CD14-positive monocyte (primary cell): ENCODE data around the gene SPRED2. TPM values are rescaled to one million over a fixed set of nuclear protein-coding genes. Genes with fewer than 3 reads are reported as not detected.

Experiments
- DNase-seq, 3 donors: peaks; one replicate each; pipeline ENCODE4 v3.0.0-alpha.2; 2011 to 2022
- H2AFZ ChIP-seq: 2 replicates; pipeline ENCODE4 v1.6.0; 2012; ENCODE audit warnings: mild to moderate bottlenecking, low read depth, low read length, inconsistent platforms; ENCODE audit not compliant: insufficient read depth, poor library complexity, severe bottlenecking
- H3K27ac ChIP-seq, 2 donors: 1 replicate in 1 of 2; 2 replicates in 1 of 2; pipeline ENCODE4 v1.5.1; 2012 to 2013; ENCODE audit warnings: low read length in 2 of 2, control low read depth in 1 of 2, inconsistent platforms in 1 of 2, low read depth in 1 of 2, mild to moderate bottlenecking in 1 of 2
- H3K27me3 ChIP-seq, 2 donors: one replicate each; pipeline versions ENCODE4 v1.6.0 to v1.6.1; 2011 to 2013; ENCODE audit warnings: low read length in 2 of 2; ENCODE audit not compliant: control insufficient read depth in 2 of 2, insufficient read depth in 2 of 2
- H3K36me3 ChIP-seq, 2 donors: replicated peaks in 1 of 2; 1 replicate in 1 of 2; 2 replicates in 1 of 2; pipeline versions ENCODE4 v1.5.1 to v1.6.1; 2012 to 2013; ENCODE audit warnings: low read length in 2 of 2, control low read depth in 1 of 2, inconsistent platforms in 1 of 2, mild to moderate bottlenecking in 1 of 2; ENCODE audit not compliant: insufficient read depth in 2 of 2, control insufficient read depth in 1 of 2
- H3K4me1 ChIP-seq, 2 donors: 1 replicate in 1 of 2; 2 replicates in 1 of 2; pipeline versions ENCODE4 v1.5.1 to v1.6.1; 2012 to 2013; ENCODE audit warnings: low read length in 2 of 2, control low read depth in 1 of 2, inconsistent platforms in 1 of 2, mild to moderate bottlenecking in 1 of 2, moderate library complexity in 1 of 2; ENCODE audit not compliant: insufficient read depth in 2 of 2, control insufficient read depth in 1 of 2
- H3K4me2 ChIP-seq: replicated peaks from 2 replicates; pipeline ENCODE3; 2012; ENCODE audit warnings: low read length, moderate library complexity, mild to moderate bottlenecking; ENCODE audit not compliant: poor library complexity, severe bottlenecking; ENCODE audit errors: extremely low read depth
- H3K4me3 ChIP-seq, 3 experiments: fragments of 200-600 bp in 1 of 3; sonication (generic) in 1 of 3; replicated peaks in 1 of 3; 1 replicate in 2 of 3; 2 replicates in 1 of 3; pipeline ENCODE4 v1.5.1; 2011 to 2013; ENCODE audit warnings: low read length in 3 of 3, mild to moderate bottlenecking in 3 of 3, control low read depth in 2 of 3, low read depth in 2 of 3, inconsistent platforms in 1 of 3, moderate library complexity in 1 of 3
- H3K79me2 ChIP-seq: 2 replicates; pipeline ENCODE4 v1.6.0; 2012; ENCODE audit warnings: mild to moderate bottlenecking, control low read depth, inconsistent platforms, low read length, moderate library complexity; ENCODE audit not compliant: insufficient read depth
- H3K9ac ChIP-seq: 2 replicates; pipeline ENCODE4 v1.6.0; 2017; ENCODE audit warnings: low read length, mild to moderate bottlenecking; ENCODE audit not compliant: insufficient read depth, poor library complexity, severe bottlenecking
- H3K9me3 ChIP-seq, 2 donors: replicated peaks in 1 of 2; 1 replicate in 1 of 2; 2 replicates in 1 of 2; pipeline versions ENCODE4 v1.5.1 to v1.6.1; 2012 to 2013; ENCODE audit warnings: low read length in 2 of 2, control low read depth in 1 of 2; ENCODE audit not compliant: control insufficient read depth in 1 of 2, insufficient read depth in 1 of 2
- H4K20me1 ChIP-seq: 2 replicates; pipeline ENCODE4 v1.6.0; 2012; ENCODE audit warnings: mild to moderate bottlenecking, low read length, control low read depth, moderate library complexity; ENCODE audit not compliant: insufficient read depth
- H3K27ac Mint-ChIP-seq, 7 donors: one replicate each; pipeline ENCODE4 v1.8.0; 2020; ENCODE audit warnings: mild to moderate bottlenecking in 7 of 7, mixed read lengths in 7 of 7, moderate library complexity in 6 of 7, inconsistent platforms in 2 of 7
- H3K27me3 Mint-ChIP-seq, 3 donors: one replicate each; pipeline ENCODE4 v1.8.0; 2021 to 2022; ENCODE audit warnings: low read depth in 3 of 3, mild to moderate bottlenecking in 3 of 3, mixed read lengths in 3 of 3, moderate library complexity in 3 of 3, inconsistent platforms in 1 of 3
- H3K36me3 Mint-ChIP-seq, 2 donors: one replicate each; pipeline ENCODE4 v1.8.0; 2020; ENCODE audit warnings: mixed read lengths in 2 of 2, inconsistent platforms in 1 of 2, mild to moderate bottlenecking in 1 of 2
- H3K4me1 Mint-ChIP-seq: one replicate; pipeline ENCODE4 v1.8.0; 2020; ENCODE audit warnings: mild to moderate bottlenecking, mixed read lengths
- H3K4me3 Mint-ChIP-seq, 2 donors: one replicate each; pipeline ENCODE4 v1.8.0; 2020; ENCODE audit warnings: mild to moderate bottlenecking in 2 of 2, mixed read lengths in 2 of 2, moderate library complexity in 1 of 2
- H3K9me3 Mint-ChIP-seq, 7 donors: one replicate each; pipeline ENCODE4 v1.8.0; 2020 to 2022; ENCODE audit warnings: mixed read lengths in 7 of 7, mild to moderate bottlenecking in 6 of 7, moderate library complexity in 6 of 7, inconsistent platforms in 2 of 7
- CTCF ChIP-seq: fragments of 200-600 bp; IDR thresholded peaks from one replicate; pipeline ENCODE4 v1.8.0; 2022; ENCODE audit warnings: antibody characterized with exemption, mild to moderate bottlenecking
- WGBS: methylation state at CpG from one replicate; pipeline ENCODE4 v1.1.5; 2013; ENCODE audit warnings: missing lambda C conversion rate; ENCODE audit not compliant: insufficient coverage; 5-methylcytosine and 5-hydroxymethylcytosine counted together
- intact Hi-C, 2 donors: fragments of 100-400 bp; cut with micrococcal nuclease; formaldehyde crosslinking; loops; one replicate each; pipeline versions ENCODE4 v1.15.0 to v1.15.1; 2023
- polyA plus RNA-seq, 3 donors: library from polyadenylated mRNA; depleted of rRNA in 1 of 3; unstranded in 2 of 3; stranded (reverse) in 1 of 3; fragments of 300-500 nt in 2 of 3; fragments of >200 nt in 1 of 3; fragmentation: Illumina TruSeq in 2 of 3; gene quantifications; 1 replicate in 2 of 3; 2 replicates in 1 of 3; pipeline ENCODE4 v1.2.3, GENCODE V29; 2012 to 2021

The SPRED2 gene
- polyA plus RNA-seq, 3 donors = 0.20 to 2.0 (median 0.33) TPM

- Mint-ChIP-seq H3K27ac (no peak overlapping the region), H3K4me1 (no peaks in the 10 kb centered on the region), H3K4me3 (no peak overlapping the region), H3K36me3 (no peaks in the 10 kb centered on the region), H3K27me3 (peaks cover 4 to 7% (median 6%) of the 10 kb centered on the region in 3 donors), H3K9me3 (peaks cover 0 to 5% (median 0%) of the 10 kb centered on the region in 7 donors)
- intact Hi-C loops = no loop called here
- Histone ChIP-seq H3K27ac (no peak overlapping the region), H3K9me3 (no peaks in the 10 kb centered on the region), H2AFZ (no peak overlapping the region), H3K4me2 (no peak overlapping the region), H3K4me3 (no peak overlapping the region), H3K4me1 (no peaks in the 10 kb centered on the region), H3K9ac (no peak overlapping the region), H3K79me2 (no peaks in the 10 kb centered on the region), H3K36me3 (no peaks in the 10 kb centered on the region), H3K27me3 (peaks cover 0 to 2% of the 10 kb centered on the region in 2 donors), H4K20me1 (no peaks in the 10 kb centered on the region)
- 100% methylated on average over 1 of the region's 2 CpGs for WGBS
- DNase-seq = no peak
- no peak for TF ChIP-seq CTCF
These were observed 24.5 kb upstream of the SPRED2 start for GRCh38 chr2:65456886-65457285.

- H3K27ac Mint-ChIP-seq = no peak overlapping the region
- Histone ChIP-seq H2AFZ (no peak overlapping the region), H3K79me2 (no peaks in the 10 kb centered on the region), H3K4me1 (no peaks in the 10 kb centered on the region), H3K9me3 (no peaks in the 10 kb centered on the region), H3K9ac (no peak overlapping the region), H4K20me1 (no peaks in the 10 kb centered on the region), H3K27ac (no peak overlapping the region), H3K4me2 (no peak overlapping the region), H3K36me3 (no peaks in the 10 kb centered on the region), H3K27me3 (peaks cover 0 to 2% of the 10 kb centered on the region in 2 donors), H3K4me3 (no peak overlapping the region)
- intact Hi-C loops = no loop called here
- TF ChIP-seq CTCF = no peak
- peak in 1 of 3 donors; percentile 27 for DNase-seq
- peaks cover 0 to 3% (median 0%) of the 10 kb centered on the region in 7 donors for H3K9me3 Mint-ChIP-seq
- no peaks in the 10 kb centered on the region for H3K4me1 Mint-ChIP-seq
- no peak overlapping the region for H3K4me3 Mint-ChIP-seq
- no peaks in the 10 kb centered on the region for H3K36me3 Mint-ChIP-seq
- peaks cover 6 to 7% (median 7%) of the 10 kb centered on the region in 3 donors for H3K27me3 Mint-ChIP-seq
These were observed 23.7 kb upstream of the SPRED2 start for GRCh38 chr2:65456064-65456463.
